Neural crest cell (in vitro differentiated cells): ENCODE measurements around the gene RPH3AL. TPM values are rescaled to one million over a fixed set of nuclear protein-coding genes. Genes with fewer than 3 reads are reported as not detected.
"Not testable (repeated sequence)": the region's sequence is repeated elsewhere in the genome, so short reads cannot be mapped to it uniquely, and the experiment has no call there.

Experiments used
- DNase-seq: peaks from one replicate; pipeline ENCODE4 v3.0.0; 2021; ENCODE audit warnings: low read depth, mixed read lengths, low spot score
- H3K27ac Mint-ChIP-seq: one replicate; pipeline ENCODE4 v1.8.0; 2021; ENCODE audit warnings: mild to moderate bottlenecking, mixed read lengths; ENCODE audit not compliant: unreplicated experiment
- H3K27me3 Mint-ChIP-seq: 2 replicates; pipeline ENCODE4 v1.8.0; 2021; ENCODE audit warnings: low read depth, mild to moderate bottlenecking, mixed read lengths
- H3K36me3 Mint-ChIP-seq: 2 replicates; pipeline ENCODE4 v1.8.0; 2021; ENCODE audit warnings: low read depth, mild to moderate bottlenecking, mixed read lengths
- H3K4me1 Mint-ChIP-seq: 2 replicates; pipeline ENCODE4 v1.8.0; 2021; ENCODE audit warnings: mixed read lengths
- H3K4me3 Mint-ChIP-seq: one replicate; pipeline ENCODE4 v1.8.0; 2021; ENCODE audit warnings: mild to moderate bottlenecking, mixed read lengths
- H3K9me3 Mint-ChIP-seq: 2 replicates; pipeline ENCODE4 v1.8.0; 2021; ENCODE audit warnings: mixed read lengths
- CTCF ChIP-seq: fragments of 200-600 bp; sonication (generic); conservative IDR thresholded peaks from 2 replicates; pipeline ENCODE4 v1.5.0; 2021; ENCODE audit warnings: antibody characterized with exemption, mild to moderate bottlenecking
- total RNA-seq: library from RNA; stranded (reverse); gene quantifications from 2 replicates; pipeline ENCODE4 v1.2.1, GENCODE V29; 2021

The RPH3AL gene
- total RNA-seq, 1 donor from 2014 or later, result 1.9 TPM

- Mint-ChIP-seq H3K27me3 (peaks cover 19% of the 10 kb centered on the region), H3K4me1 (no peaks in the 10 kb centered on the region), H3K4me3 (no peak overlapping the region), H3K9me3 (no peaks in the 10 kb centered on the region), H3K36me3 (no peaks in the 10 kb centered on the region), H3K27ac (no peak overlapping the region)
- DNase-seq, result no peak
- no peak for TF ChIP-seq CTCF
These were observed 73.3 kb downstream of the RPH3AL start for GRCh38 chr17:279331-279730.

- TF ChIP-seq CTCF, result no peak
- H3K27ac Mint-ChIP-seq, result no peak overlapping the region
- no peak overlapping the region for H3K4me3 Mint-ChIP-seq
- no peaks in the 10 kb centered on the region for H3K4me1 Mint-ChIP-seq
- no peak for DNase-seq
- H3K36me3 Mint-ChIP-seq, result no peaks in the 10 kb centered on the region
- H3K9me3 Mint-ChIP-seq, result no peaks in the 10 kb centered on the region
- peaks cover 19% of the 10 kb centered on the region for H3K27me3 Mint-ChIP-seq
These were observed 73.9 kb downstream of the RPH3AL start for GRCh38 chr17:278676-279059.

- no peaks in the 10 kb centered on the region for H3K36me3 Mint-ChIP-seq
- TF ChIP-seq CTCF, result no peak
- H3K27me3 Mint-ChIP-seq, result peaks cover 19% of the 10 kb centered on the region
- no peak overlapping the region for H3K4me3 Mint-ChIP-seq
- H3K4me1 Mint-ChIP-seq, result no peaks in the 10 kb centered on the region
- no peak overlapping the region for H3K27ac Mint-ChIP-seq
- no peaks in the 10 kb centered on the region for H3K9me3 Mint-ChIP-seq
- no peak for DNase-seq
These were observed 74.4 kb downstream of the RPH3AL start for GRCh38 chr17:278055-278675.

GRCh38 chr17:274902-275301 lies 77.7 kb downstream of the RPH3AL start:
- Mint-ChIP-seq H3K36me3 (no peaks in the 10 kb centered on the region), H3K4me3 (no peak overlapping the region), H3K27ac (no peak overlapping the region), H3K27me3 (peaks cover 19% of the 10 kb centered on the region), H3K4me1 (no peaks in the 10 kb centered on the region), H3K9me3 (no peaks in the 10 kb centered on the region)
- no peak for DNase-seq
- no peak for TF ChIP-seq CTCF

- H3K4me3 Mint-ChIP-seq, result no peak overlapping the region
- peaks cover 19% of the 10 kb centered on the region for H3K27me3 Mint-ChIP-seq
- H3K36me3 Mint-ChIP-seq, result no peaks in the 10 kb centered on the region
- no peak for TF ChIP-seq CTCF
- H3K9me3 Mint-ChIP-seq, result no peaks in the 10 kb centered on the region
- DNase-seq, result no peak
- H3K27ac Mint-ChIP-seq, result no peak overlapping the region
- H3K4me1 Mint-ChIP-seq, result no peaks in the 10 kb centered on the region
These were observed 78.4 kb downstream of the RPH3AL start for GRCh38 chr17:273981-274832.

GRCh38 chr17:272856-273255 lies 79.8 kb downstream of the RPH3AL start:
- not testable (repeated sequence) for DNase-seq, H3K27ac Mint-ChIP-seq, H3K4me1 Mint-ChIP-seq, H3K4me3 Mint-ChIP-seq, H3K9me3 Mint-ChIP-seq, H3K36me3 Mint-ChIP-seq
- H3K27me3 Mint-ChIP-seq, result peaks cover 10% of the 10 kb centered on the region

GRCh38 chr17:271928-272623 lies 80.5 kb downstream of the RPH3AL start:
- Mint-ChIP-seq H3K27me3 (peaks cover 11% of the 10 kb centered on the region), H3K4me1 (peaks cover 11% of the 10 kb centered on the region)
- not testable (repeated sequence) for H3K36me3 Mint-ChIP-seq, H3K4me3 Mint-ChIP-seq, H3K27ac Mint-ChIP-seq, DNase-seq, H3K9me3 Mint-ChIP-seq
